GM12878 (cell line): ENCODE results near the gene ALAS1. TPM values are rescaled to one million over a fixed set of nuclear protein-coding genes. Genes with fewer than 3 reads are reported as not detected.

Source experiments
- BACH1 ChIP-seq: fragments of 450-650 bp; IDR thresholded peaks from 2 replicates; pipeline ENCODE4 v1.6.1; 2017; ENCODE audit warnings: mild to moderate bottlenecking, borderline replicate concordance
- CBFB ChIP-seq: IDR thresholded peaks from 2 replicates; pipeline ENCODE4 v1.6.1; 2016; ENCODE audit warnings: antibody characterized with exemption, low read depth
- CBX5 ChIP-seq: sonication (generic); IDR thresholded peaks from 2 replicates; pipeline ENCODE4 v1.6.1; 2016; ENCODE audit warnings: low read depth, moderate library complexity, mild to moderate bottlenecking, inconsistent platforms
- CREB1 ChIP-seq: IDR thresholded peaks from 2 replicates; pipeline ENCODE4 v1.6.1; 2012; ENCODE audit warnings: low read depth, mild to moderate bottlenecking, inconsistent platforms
- CREM ChIP-seq: IDR thresholded peaks from 2 replicates; pipeline ENCODE4 v1.6.1; 2014; ENCODE audit warnings: antibody characterized with exemption, low read depth
- EGR1 ChIP-seq, 2 experiments: IDR thresholded peaks; 1 replicate in 1 of 2; 2 replicates in 1 of 2; pipeline ENCODE4 v1.6.1; 2011 to 2012; ENCODE audit warnings: low read depth in 2 of 2, low read length in 2 of 2, borderline replicate concordance in 1 of 2, mild to moderate bottlenecking in 1 of 2, moderate library complexity in 1 of 2
- ESRRA ChIP-seq: IDR thresholded peaks from 2 replicates; pipeline ENCODE4 v1.6.1; 2012; ENCODE audit warnings: mild to moderate bottlenecking, low read length, improper control_type of control experiment
- FOS ChIP-seq: IDR thresholded peaks from 3 replicates; pipeline ENCODE4 v1.6.1; 2011; ENCODE audit warnings: borderline replicate concordance; ENCODE audit not compliant: insufficient read length; ENCODE audit errors: extremely low read depth
- GATAD2B ChIP-seq: fragments of 450-650 bp; conservative IDR thresholded peaks from 2 replicates; pipeline ENCODE4 v1.6.1; 2017; ENCODE audit warnings: low read depth, mild to moderate bottlenecking, moderate library complexity
- KAT2A ChIP-seq: conservative IDR thresholded peaks from 2 replicates; pipeline ENCODE4 v1.6.1; 2011; ENCODE audit warnings: low read depth, low read length; ENCODE audit not compliant: control insufficient read depth
- PAX5 ChIP-seq: IDR thresholded peaks from 2 replicates; pipeline ENCODE4 v1.6.1; 2011; ENCODE audit warnings: low read depth, low read length, borderline replicate concordance
- RAD21 ChIP-seq: IDR thresholded peaks from 2 replicates; pipeline ENCODE4 v1.6.1; 2011; ENCODE audit warnings: mild to moderate bottlenecking, low read depth, low read length, moderate library complexity; ENCODE audit not compliant: insufficient read depth
- RBBP5 ChIP-seq: fragments of 200-600 bp; sonication (generic); conservative IDR thresholded peaks from 2 replicates; pipeline ENCODE4 v1.6.1; 2016
- TARDBP ChIP-seq: IDR thresholded peaks from 2 replicates; pipeline ENCODE4 v1.6.1; 2016; ENCODE audit warnings: borderline replicate concordance
- TCF3 ChIP-seq: IDR thresholded peaks from 2 replicates; pipeline ENCODE4 v1.6.1; 2012; ENCODE audit warnings: low read depth, mild to moderate bottlenecking, low read length, borderline replicate concordance; ENCODE audit not compliant: insufficient read depth
- ZNF207 ChIP-seq: fragments of 450-650 bp; IDR thresholded peaks from 2 replicates; pipeline ENCODE4 v1.6.1; 2014; ENCODE audit warnings: antibody characterized with exemption, mild to moderate bottlenecking, borderline replicate concordance
- polyA plus RNA-seq, 11 experiments: library from polyadenylated mRNA; depleted of rRNA in 4 of 11; unstranded in 6 of 11; stranded (reverse) in 5 of 11; fragments of >200 nt; fragmentation: Nextera tagmentation in 4 of 11; fragmentation: Illumina TruSeq in 1 of 11; extraction: Ambion mirVana in 4 of 11; extraction: Trizol in 1 of 11; gene quantifications; 1 replicate in 1 of 11; 2 replicates in 10 of 11; pipeline versions ENCODE4 v1.2.1 to v1.2.3, GENCODE V29; 2011 to 2016; ENCODE audit warnings: inconsistent platforms in 2 of 11, missing spikeins in 2 of 11, low read depth in 1 of 11
- total RNA-seq, 4 experiments: library from RNA; depleted of rRNA in 3 of 4; stranded (reverse); fragments of >200 nt in 3 of 4; fragmentation: Illumina TruSeq in 1 of 4; extraction: Trizol in 1 of 4; gene quantifications; 2 replicates each; pipeline versions ENCODE4 v1.2.1 to v1.2.3, GENCODE V29; 2013 to 2021
- TF ChIP-seq, protein P1 (sequence below): fragments of 450-650 bp; IDR thresholded peaks from 2 replicates; pipeline ENCODE4 v1.6.1; 2017; ENCODE audit warnings: mild to moderate bottlenecking, moderate library complexity
- TF ChIP-seq, protein P2 (sequence below), 3 experiments: IDR thresholded peaks in 2 of 3; conservative IDR thresholded peaks in 1 of 3; 2 replicates each; pipeline ENCODE4 v1.5.1; 2011; ENCODE audit warnings: low read depth in 3 of 3, low read length in 3 of 3, mild to moderate bottlenecking in 3 of 3, control low read depth in 2 of 3, moderate library complexity in 2 of 3, inconsistent platforms in 1 of 3, mixed read lengths in 1 of 3; ENCODE audit not compliant: control insufficient read depth in 2 of 3, insufficient read depth in 1 of 3; ENCODE audit errors: extremely low read depth in 1 of 3
- TF ChIP-seq, protein P3 (sequence below): fragments of 450-650 bp; IDR thresholded peaks from 2 replicates; pipeline ENCODE4 v1.6.1; 2017; ENCODE audit warnings: mild to moderate bottlenecking
- TF ChIP-seq, protein P4 (sequence below): fragments of 450-650 bp; IDR thresholded peaks from 2 replicates; pipeline ENCODE4 v1.6.1; 2014; ENCODE audit warnings: mild to moderate bottlenecking

Gene ALAS1
- total and polyA plus RNA-seq, 10 of the 15 experiments (the other 5 are each of a cell fraction or from before 2014, with no cell fraction given), result 69.9 to 115 (median 94.1) TPM

DNA sequence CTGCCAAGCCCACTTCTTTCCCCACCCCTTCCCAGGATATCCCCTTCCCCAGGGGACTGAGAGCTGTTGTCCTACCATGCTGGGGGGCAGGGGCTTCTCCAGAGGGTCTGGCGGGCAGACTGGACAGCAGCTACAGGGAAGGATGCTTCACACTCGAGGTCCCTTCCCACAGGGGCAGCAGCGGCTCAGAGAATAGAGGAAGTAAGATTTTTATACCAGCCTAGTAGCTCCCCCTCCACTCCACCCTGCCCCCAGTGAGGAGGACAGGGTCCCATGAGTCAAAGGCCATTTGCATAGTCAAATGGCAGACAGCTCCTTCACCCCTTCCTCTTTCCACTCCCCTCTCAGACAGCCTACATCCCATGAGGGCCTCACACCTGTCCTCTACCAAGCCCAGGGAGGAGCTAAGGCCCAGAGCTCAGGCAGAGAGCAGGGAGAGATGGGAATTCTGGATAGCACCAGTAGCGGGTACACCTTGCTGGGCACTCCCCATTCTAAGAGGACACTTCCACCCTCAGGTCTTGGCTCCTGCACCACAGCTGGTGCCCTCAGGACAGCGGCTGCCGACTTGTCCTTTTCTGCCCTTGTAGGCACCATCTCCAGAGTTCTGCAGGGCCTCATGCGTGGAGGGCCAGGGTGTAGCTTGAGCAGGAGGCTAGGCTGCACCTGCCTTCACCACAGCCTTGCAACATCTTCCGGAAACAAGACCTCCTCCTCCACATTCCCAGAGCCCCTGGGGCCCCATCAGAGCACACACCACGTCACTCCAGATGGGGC lies 27.7 kb downstream of the ALAS1 start, which contains the start of gene TLR9 (continued):
- TF ChIP-seq, protein P1, sequence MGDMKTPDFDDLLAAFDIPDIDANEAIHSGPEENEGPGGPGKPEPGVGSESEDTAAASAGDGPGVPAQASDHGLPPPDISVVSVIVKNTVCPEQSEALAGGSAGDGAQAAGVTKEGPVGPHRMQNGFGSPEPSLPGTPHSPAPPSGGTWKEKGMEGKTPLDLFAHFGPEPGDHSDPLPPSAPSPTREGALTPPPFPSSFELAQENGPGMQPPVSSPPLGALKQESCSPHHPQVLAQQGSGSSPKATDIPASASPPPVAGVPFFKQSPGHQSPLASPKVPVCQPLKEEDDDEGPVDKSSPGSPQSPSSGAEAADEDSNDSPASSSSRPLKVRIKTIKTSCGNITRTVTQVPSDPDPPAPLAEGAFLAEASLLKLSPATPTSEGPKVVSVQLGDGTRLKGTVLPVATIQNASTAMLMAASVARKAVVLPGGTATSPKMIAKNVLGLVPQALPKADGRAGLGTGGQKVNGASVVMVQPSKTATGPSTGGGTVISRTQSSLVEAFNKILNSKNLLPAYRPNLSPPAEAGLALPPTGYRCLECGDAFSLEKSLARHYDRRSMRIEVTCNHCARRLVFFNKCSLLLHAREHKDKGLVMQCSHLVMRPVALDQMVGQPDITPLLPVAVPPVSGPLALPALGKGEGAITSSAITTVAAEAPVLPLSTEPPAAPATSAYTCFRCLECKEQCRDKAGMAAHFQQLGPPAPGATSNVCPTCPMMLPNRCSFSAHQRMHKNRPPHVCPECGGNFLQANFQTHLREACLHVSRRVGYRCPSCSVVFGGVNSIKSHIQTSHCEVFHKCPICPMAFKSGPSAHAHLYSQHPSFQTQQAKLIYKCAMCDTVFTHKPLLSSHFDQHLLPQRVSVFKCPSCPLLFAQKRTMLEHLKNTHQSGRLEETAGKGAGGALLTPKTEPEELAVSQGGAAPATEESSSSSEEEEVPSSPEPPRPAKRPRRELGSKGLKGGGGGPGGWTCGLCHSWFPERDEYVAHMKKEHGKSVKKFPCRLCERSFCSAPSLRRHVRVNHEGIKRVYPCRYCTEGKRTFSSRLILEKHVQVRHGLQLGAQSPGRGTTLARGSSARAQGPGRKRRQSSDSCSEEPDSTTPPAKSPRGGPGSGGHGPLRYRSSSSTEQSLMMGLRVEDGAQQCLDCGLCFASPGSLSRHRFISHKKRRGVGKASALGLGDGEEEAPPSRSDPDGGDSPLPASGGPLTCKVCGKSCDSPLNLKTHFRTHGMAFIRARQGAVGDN, result no peak
- TF ChIP-seq CBX5 (no peak), GATAD2B (peak; percentile 16), CREM (peak; percentile 62; the same call in 1 of the 2 replicates), CBFB (no peak), ZNF207 (no peak), TARDBP (no peak), ESRRA (no peak), KAT2A (no peak), TCF3 (peak; percentile 73), CREB1 (no peak), BACH1 (no peak), FOS (no peak), PAX5 (no peak), RBBP5 (no peak), RAD21 (no peak), EGR1 (IDR thresholded peaks at IDR 0.05; ENCODE audit: borderline replicate concordance in 1 of 2, low read depth in 2 of 2, low read length in 2 of 2) (peak in 1 of 2 experiments; percentile 43; a peak in 1 of 3 replicates)
- TF ChIP-seq, protein P2, sequence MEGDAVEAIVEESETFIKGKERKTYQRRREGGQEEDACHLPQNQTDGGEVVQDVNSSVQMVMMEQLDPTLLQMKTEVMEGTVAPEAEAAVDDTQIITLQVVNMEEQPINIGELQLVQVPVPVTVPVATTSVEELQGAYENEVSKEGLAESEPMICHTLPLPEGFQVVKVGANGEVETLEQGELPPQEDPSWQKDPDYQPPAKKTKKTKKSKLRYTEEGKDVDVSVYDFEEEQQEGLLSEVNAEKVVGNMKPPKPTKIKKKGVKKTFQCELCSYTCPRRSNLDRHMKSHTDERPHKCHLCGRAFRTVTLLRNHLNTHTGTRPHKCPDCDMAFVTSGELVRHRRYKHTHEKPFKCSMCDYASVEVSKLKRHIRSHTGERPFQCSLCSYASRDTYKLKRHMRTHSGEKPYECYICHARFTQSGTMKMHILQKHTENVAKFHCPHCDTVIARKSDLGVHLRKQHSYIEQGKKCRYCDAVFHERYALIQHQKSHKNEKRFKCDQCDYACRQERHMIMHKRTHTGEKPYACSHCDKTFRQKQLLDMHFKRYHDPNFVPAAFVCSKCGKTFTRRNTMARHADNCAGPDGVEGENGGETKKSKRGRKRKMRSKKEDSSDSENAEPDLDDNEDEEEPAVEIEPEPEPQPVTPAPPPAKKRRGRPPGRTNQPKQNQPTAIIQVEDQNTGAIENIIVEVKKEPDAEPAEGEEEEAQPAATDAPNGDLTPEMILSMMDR (IDR thresholded peaks at IDR 0.05 in 2 of 3, conservative IDR thresholded peaks at IDR 0.05 in 1 of 3; ENCODE audit: control insufficient read depth in 2 of 3, extremely low read depth in 1 of 3, insufficient read depth in 1 of 3, low read depth in 3 of 3, low read length in 3 of 3), result no peak
- TF ChIP-seq, protein P3, sequence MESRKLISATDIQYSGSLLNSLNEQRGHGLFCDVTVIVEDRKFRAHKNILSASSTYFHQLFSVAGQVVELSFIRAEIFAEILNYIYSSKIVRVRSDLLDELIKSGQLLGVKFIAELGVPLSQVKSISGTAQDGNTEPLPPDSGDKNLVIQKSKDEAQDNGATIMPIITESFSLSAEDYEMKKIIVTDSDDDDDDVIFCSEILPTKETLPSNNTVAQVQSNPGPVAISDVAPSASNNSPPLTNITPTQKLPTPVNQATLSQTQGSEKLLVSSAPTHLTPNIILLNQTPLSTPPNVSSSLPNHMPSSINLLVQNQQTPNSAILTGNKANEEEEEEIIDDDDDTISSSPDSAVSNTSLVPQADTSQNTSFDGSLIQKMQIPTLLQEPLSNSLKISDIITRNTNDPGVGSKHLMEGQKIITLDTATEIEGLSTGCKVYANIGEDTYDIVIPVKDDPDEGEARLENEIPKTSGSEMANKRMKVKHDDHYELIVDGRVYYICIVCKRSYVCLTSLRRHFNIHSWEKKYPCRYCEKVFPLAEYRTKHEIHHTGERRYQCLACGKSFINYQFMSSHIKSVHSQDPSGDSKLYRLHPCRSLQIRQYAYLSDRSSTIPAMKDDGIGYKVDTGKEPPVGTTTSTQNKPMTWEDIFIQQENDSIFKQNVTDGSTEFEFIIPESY, result no peak
- TF ChIP-seq, protein P4, sequence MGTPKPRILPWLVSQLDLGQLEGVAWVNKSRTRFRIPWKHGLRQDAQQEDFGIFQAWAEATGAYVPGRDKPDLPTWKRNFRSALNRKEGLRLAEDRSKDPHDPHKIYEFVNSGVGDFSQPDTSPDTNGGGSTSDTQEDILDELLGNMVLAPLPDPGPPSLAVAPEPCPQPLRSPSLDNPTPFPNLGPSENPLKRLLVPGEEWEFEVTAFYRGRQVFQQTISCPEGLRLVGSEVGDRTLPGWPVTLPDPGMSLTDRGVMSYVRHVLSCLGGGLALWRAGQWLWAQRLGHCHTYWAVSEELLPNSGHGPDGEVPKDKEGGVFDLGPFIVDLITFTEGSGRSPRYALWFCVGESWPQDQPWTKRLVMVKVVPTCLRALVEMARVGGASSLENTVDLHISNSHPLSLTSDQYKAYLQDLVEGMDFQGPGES, result no peak
